Measurements from ENCODE around the gene RPS6KA1. TPM values are rescaled to one million over a fixed set of nuclear protein-coding genes. Genes with fewer than 3 reads are reported as not detected.

The RPS6KA1 gene
- total and polyA plus RNA-seq, 10 of the 15 experiments (the other 5 are each of a cell fraction or from before 2014, with no cell fraction given): 5.0 to 136 (median 91.5) TPM

DNA sequence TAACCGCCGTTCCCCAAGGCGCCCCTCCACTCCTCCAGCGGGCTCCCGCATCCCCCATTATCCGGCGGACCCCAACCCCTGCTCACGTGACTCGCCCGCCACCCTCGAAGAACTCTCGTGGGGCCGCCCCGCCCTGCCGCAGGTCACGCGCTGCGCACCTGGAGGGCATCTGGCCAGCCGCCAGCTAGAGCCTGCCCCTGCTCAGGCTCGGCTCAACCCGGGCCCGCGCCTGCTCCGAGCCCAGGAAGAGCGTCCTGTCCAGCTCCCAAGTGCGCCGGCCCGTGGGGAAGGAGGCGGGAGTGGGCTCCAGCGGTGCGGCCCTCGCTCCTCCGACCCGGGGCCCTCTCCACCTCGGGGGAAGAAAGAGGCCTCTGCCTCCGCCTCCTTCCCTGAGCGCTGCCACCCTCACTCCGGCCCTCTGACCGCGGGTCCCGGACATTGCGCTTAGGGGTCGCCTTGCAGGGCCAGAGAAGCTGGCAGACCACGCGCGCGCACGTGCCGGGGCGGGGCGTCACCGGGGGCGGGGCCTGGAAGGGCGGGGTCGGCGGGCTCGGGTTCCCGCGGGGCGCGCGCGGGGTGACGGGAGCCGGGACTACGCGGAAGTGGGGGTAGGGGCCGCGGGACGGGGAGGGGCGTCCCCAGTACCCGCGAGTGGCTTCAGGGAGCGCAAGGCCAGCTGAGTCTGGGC is 28.9 kb upstream of the RPS6KA1 start (continued):
- TF ChIP-seq KDM1A (IDR thresholded peaks at IDR 0.05; ENCODE audit: borderline replicate concordance): no peak
- TF ChIP-seq, protein P1, sequence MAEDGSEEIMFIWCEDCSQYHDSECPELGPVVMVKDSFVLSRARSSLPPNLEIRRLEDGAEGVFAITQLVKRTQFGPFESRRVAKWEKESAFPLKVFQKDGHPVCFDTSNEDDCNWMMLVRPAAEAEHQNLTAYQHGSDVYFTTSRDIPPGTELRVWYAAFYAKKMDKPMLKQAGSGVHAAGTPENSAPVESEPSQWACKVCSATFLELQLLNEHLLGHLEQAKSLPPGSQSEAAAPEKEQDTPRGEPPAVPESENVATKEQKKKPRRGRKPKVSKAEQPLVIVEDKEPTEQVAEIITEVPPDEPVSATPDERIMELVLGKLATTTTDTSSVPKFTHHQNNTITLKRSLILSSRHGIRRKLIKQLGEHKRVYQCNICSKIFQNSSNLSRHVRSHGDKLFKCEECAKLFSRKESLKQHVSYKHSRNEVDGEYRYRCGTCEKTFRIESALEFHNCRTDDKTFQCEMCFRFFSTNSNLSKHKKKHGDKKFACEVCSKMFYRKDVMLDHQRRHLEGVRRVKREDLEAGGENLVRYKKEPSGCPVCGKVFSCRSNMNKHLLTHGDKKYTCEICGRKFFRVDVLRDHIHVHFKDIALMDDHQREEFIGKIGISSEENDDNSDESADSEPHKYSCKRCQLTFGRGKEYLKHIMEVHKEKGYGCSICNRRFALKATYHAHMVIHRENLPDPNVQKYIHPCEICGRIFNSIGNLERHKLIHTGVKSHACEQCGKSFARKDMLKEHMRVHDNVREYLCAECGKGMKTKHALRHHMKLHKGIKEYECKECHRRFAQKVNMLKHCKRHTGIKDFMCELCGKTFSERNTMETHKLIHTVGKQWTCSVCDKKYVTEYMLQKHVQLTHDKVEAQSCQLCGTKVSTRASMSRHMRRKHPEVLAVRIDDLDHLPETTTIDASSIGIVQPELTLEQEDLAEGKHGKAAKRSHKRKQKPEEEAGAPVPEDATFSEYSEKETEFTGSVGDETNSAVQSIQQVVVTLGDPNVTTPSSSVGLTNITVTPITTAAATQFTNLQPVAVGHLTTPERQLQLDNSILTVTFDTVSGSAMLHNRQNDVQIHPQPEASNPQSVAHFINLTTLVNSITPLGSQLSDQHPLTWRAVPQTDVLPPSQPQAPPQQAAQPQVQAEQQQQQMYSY (CRISPR knock-in tag; IDR thresholded peaks at IDR 0.05): no peak
- TF ChIP-seq NFIC (IDR thresholded peaks at IDR 0.05; ENCODE audit: low read depth, low read length): no peak
- no peak for TF ChIP-seq ZSCAN29 (IDR thresholded peaks at IDR 0.05)
- 0 out of 2 replicates have a peak, but pooled peaks have one; percentile 51 for TF ChIP-seq TCF3 (IDR thresholded peaks at IDR 0.05; ENCODE audit: borderline replicate concordance, insufficient read depth, low read depth, low read length)
- no peak for TF ChIP-seq NR2C2 (IDR thresholded peaks at IDR 0.05; ENCODE audit: borderline replicate concordance, control insufficient read depth, insufficient read length, low read depth)
- TF ChIP-seq, protein P2, sequence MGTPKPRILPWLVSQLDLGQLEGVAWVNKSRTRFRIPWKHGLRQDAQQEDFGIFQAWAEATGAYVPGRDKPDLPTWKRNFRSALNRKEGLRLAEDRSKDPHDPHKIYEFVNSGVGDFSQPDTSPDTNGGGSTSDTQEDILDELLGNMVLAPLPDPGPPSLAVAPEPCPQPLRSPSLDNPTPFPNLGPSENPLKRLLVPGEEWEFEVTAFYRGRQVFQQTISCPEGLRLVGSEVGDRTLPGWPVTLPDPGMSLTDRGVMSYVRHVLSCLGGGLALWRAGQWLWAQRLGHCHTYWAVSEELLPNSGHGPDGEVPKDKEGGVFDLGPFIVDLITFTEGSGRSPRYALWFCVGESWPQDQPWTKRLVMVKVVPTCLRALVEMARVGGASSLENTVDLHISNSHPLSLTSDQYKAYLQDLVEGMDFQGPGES (IDR thresholded peaks at IDR 0.05): peak; percentile 52; the same call in 1 of the 2 replicates
- peak; percentile 50; the same call in 1 of the 2 replicates for TF ChIP-seq CHD2 (IDR thresholded peaks at IDR 0.05; ENCODE audit: borderline replicate concordance, low read depth, low read length)
- TF ChIP-seq GABPA (IDR thresholded peaks at IDR 0.05; ENCODE audit: low read depth): no peak
- no peak for TF ChIP-seq JUNB (IDR thresholded peaks at IDR 0.05)
- TF ChIP-seq, protein P3, sequence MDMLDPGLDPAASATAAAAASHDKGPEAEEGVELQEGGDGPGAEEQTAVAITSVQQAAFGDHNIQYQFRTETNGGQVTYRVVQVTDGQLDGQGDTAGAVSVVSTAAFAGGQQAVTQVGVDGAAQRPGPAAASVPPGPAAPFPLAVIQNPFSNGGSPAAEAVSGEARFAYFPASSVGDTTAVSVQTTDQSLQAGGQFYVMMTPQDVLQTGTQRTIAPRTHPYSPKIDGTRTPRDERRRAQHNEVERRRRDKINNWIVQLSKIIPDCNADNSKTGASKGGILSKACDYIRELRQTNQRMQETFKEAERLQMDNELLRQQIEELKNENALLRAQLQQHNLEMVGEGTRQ (IDR thresholded peaks at IDR 0.05; ENCODE audit: borderline replicate concordance, low read depth, low read length): peak; percentile 44
- TF ChIP-seq, protein P4, sequence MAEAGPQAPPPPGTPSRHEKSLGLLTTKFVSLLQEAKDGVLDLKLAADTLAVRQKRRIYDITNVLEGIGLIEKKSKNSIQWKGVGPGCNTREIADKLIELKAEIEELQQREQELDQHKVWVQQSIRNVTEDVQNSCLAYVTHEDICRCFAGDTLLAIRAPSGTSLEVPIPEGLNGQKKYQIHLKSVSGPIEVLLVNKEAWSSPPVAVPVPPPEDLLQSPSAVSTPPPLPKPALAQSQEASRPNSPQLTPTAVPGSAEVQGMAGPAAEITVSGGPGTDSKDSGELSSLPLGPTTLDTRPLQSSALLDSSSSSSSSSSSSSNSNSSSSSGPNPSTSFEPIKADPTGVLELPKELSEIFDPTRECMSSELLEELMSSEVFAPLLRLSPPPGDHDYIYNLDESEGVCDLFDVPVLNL (IDR thresholded peaks at IDR 0.05; ENCODE audit: low read depth, low read length): peak; percentile 35; the same call in 1 of the 2 replicates
- TF ChIP-seq TARDBP (IDR thresholded peaks at IDR 0.05; ENCODE audit: borderline replicate concordance): 0 out of 2 replicates have a peak, but pooled peaks have one; percentile 58
- TF ChIP-seq, protein P5, sequence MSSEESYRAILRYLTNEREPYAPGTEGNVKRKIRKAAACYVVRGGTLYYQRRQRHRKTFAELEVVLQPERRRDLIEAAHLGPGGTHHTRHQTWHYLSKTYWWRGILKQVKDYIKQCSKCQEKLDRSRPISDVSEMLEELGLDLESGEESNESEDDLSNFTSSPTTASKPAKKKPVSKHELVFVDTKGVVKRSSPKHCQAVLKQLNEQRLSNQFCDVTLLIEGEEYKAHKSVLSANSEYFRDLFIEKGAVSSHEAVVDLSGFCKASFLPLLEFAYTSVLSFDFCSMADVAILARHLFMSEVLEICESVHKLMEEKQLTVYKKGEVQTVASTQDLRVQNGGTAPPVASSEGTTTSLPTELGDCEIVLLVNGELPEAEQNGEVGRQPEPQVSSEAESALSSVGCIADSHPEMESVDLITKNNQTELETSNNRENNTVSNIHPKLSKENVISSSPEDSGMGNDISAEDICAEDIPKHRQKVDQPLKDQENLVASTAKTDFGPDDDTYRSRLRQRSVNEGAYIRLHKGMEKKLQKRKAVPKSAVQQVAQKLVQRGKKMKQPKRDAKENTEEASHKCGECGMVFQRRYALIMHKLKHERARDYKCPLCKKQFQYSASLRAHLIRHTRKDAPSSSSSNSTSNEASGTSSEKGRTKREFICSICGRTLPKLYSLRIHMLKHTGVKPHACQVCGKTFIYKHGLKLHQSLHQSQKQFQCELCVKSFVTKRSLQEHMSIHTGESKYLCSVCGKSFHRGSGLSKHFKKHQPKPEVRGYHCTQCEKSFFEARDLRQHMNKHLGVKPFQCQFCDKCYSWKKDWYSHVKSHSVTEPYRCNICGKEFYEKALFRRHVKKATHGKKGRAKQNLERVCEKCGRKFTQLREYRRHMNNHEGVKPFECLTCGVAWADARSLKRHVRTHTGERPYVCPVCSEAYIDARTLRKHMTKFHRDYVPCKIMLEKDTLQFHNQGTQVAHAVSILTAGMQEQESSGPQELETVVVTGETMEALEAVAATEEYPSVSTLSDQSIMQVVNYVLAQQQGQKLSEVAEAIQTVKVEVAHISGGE (CRISPR knock-in tag; IDR thresholded peaks at IDR 0.05): no peak
- no peak for TF ChIP-seq ZNF217 (IDR thresholded peaks at IDR 0.05)
- TF ChIP-seq TAF1 (IDR thresholded peaks at IDR 0.05; ENCODE audit: borderline replicate concordance, low read depth, low read length): peak; percentile 82; the same call in 1 of the 2 replicates
- TF ChIP-seq SPI1 (IDR thresholded peaks at IDR 0.05; ENCODE audit: borderline replicate concordance, insufficient read depth, low read depth, low read length): no peak
- 0 out of 2 replicates have a peak, but pooled peaks have one; percentile 76 for TF ChIP-seq HDGF (IDR thresholded peaks at IDR 0.05)
- TF ChIP-seq NFXL1 (IDR thresholded peaks at IDR 0.05; ENCODE audit: borderline replicate concordance): no peak
- no peak; the same call in 1 of the 2 replicates for TF ChIP-seq ZBED1 (IDR thresholded peaks at IDR 0.05; ENCODE audit: borderline replicate concordance)
